ENCODE results near the gene KRT76. TPM values are rescaled to one million over a fixed set of nuclear protein-coding genes. Genes with fewer than 3 reads are reported as not detected.

Gene KRT76
- total RNA-seq, 2 experiments from 2014 or later: not detected

- no peaks in the 10 kb centered on the region for H3K36me3 Mint-ChIP-seq (ENCODE audit: low read depth)
- ATAC-seq (no peak), DNase-seq (no peak)
- no peaks in the 10 kb centered on the region for H3K4me1 Mint-ChIP-seq (ENCODE audit: low read depth)
- no peak overlapping the region for H3K27ac Mint-ChIP-seq
- no peak overlapping the region for H3K4me3 Mint-ChIP-seq
- ChIA-PET POLR2A (no interaction called here), CTCF (no interaction called here)
- no peaks in the 10 kb centered on the region for H3K9me3 Mint-ChIP-seq
- TF ChIP-seq CTCF (IDR thresholded peaks at IDR 0.05): no peak
- intact Hi-C loops (cut with micrococcal nuclease): no loop called here
- H3K27me3 Mint-ChIP-seq: peaks cover 1% of the 10 kb centered on the region
Measured at GRCh38 chr12:52805000-52805399, 27.9 kb upstream of the KRT76 start.

- no peak overlapping the region for H3K4me3 Mint-ChIP-seq
- intact Hi-C loops (cut with micrococcal nuclease): no loop called here
- no peak for TF ChIP-seq CTCF (IDR thresholded peaks at IDR 0.05)
- H3K27me3 Mint-ChIP-seq: peaks cover 1% of the 10 kb centered on the region
- no peaks in the 10 kb centered on the region for H3K4me1 Mint-ChIP-seq (ENCODE audit: low read depth)
- no peak overlapping the region for H3K27ac Mint-ChIP-seq
- no peaks in the 10 kb centered on the region for H3K36me3 Mint-ChIP-seq (ENCODE audit: low read depth)
- no peaks in the 10 kb centered on the region for H3K9me3 Mint-ChIP-seq
- POLR2A ChIA-PET: no interaction called here
- no peak for DNase-seq
- no peak for ATAC-seq
- CTCF ChIA-PET: no interaction called here
Measured at GRCh38 chr12:52802442-52802841, 25.3 kb upstream of the KRT76 start.

- H3K27me3 Mint-ChIP-seq: peaks cover 1% of the 10 kb centered on the region
- TF ChIP-seq CTCF (IDR thresholded peaks at IDR 0.05): no peak
- no peak overlapping the region for H3K4me3 Mint-ChIP-seq
- POLR2A ChIA-PET: interaction anchor here (0.6 kb wide), 2 partner anchors 246 to 368 kb away, joined by 3 read pairs; no protein-coding TSS in a partner anchor
- no peak for ATAC-seq
- no peaks in the 10 kb centered on the region for H3K36me3 Mint-ChIP-seq (ENCODE audit: low read depth)
- H3K9me3 Mint-ChIP-seq: no peaks in the 10 kb centered on the region
- CTCF ChIA-PET: no interaction called here
- intact Hi-C loops (cut with micrococcal nuclease): no loop called here
- no peak for DNase-seq
- H3K27ac Mint-ChIP-seq: no peak overlapping the region
- no peaks in the 10 kb centered on the region for H3K4me1 Mint-ChIP-seq (ENCODE audit: low read depth)
Measured at GRCh38 chr12:52801773-52802172, 24.6 kb upstream of the KRT76 start.

- ATAC-seq: no peak
- no peaks in the 10 kb centered on the region for H3K9me3 Mint-ChIP-seq
- H3K36me3 Mint-ChIP-seq (ENCODE audit: low read depth): no peaks in the 10 kb centered on the region
- ChIA-PET CTCF (interaction anchor here (0.6 kb wide), 1 partner anchor 76 kb away, joined by 3 read pairs; no protein-coding TSS in a partner anchor), POLR2A (interaction anchor here (0.6 kb wide), 2 partner anchors 245 to 264 kb away, joined by 3 read pairs; no protein-coding TSS in a partner anchor)
- no peaks in the 10 kb centered on the region for H3K27me3 Mint-ChIP-seq
- H3K4me1 Mint-ChIP-seq (ENCODE audit: low read depth): no peaks in the 10 kb centered on the region
- no peak for DNase-seq
- no peak overlapping the region for H3K27ac Mint-ChIP-seq
- intact Hi-C loops (cut with micrococcal nuclease): no loop called here
- no peak for TF ChIP-seq CTCF (IDR thresholded peaks at IDR 0.05)
- no peak overlapping the region for H3K4me3 Mint-ChIP-seq
Measured at GRCh38 chr12:52800259-52800917, 23.2 kb upstream of the KRT76 start.

GRCh38 chr12:52799505-52800211 lies 22.5 kb upstream of the KRT76 start:
- Mint-ChIP-seq H3K4me3 (no peak overlapping the region), H3K9me3 (no peaks in the 10 kb centered on the region), H3K27me3 (no peaks in the 10 kb centered on the region), H3K36me3 (ENCODE audit: low read depth) (no peaks in the 10 kb centered on the region), H3K4me1 (ENCODE audit: low read depth) (peaks cover under 1% of the 10 kb centered on the region), H3K27ac (no peak overlapping the region)
- TF ChIP-seq CTCF (IDR thresholded peaks at IDR 0.05): no peak
- POLR2A ChIA-PET: interaction anchor here (0.6 kb wide), 1 partner anchor 245 kb away, joined by 3 read pairs; no protein-coding TSS in a partner anchor
- no peak for ATAC-seq
- intact Hi-C loops (cut with micrococcal nuclease): no loop called here
- DNase-seq: no peak
- CTCF ChIA-PET: interaction anchor here (0.6 kb wide), 1 partner anchor 77 kb away, joined by 3 read pairs; no protein-coding TSS in a partner anchor
